ENCODE results near the gene CELSR1. TPM values are rescaled to one million over a fixed set of nuclear protein-coding genes. Genes with fewer than 3 reads are reported as not detected.

The CELSR1 gene
- total RNA-seq, 3 donors from 2014 or later (not counting 1 experiment from before 2014, with no cell fraction given): 0.89 to 3.9 (median 1.9) TPM

- Histone ChIP-seq H3K27ac (ENCODE audit: low read length) (no peak overlapping the region), H3K4me1 (ENCODE audit: control insufficient read depth, insufficient read depth, low read length) (peaks cover 12% of the 10 kb centered on the region), H3K4me3 (ENCODE audit: low read length) (no peak overlapping the region), H3K27me3 (ENCODE audit: control insufficient read depth, insufficient read depth, low read length) (no peaks in the 10 kb centered on the region), H3K9me3 (ENCODE audit: control insufficient read depth, insufficient read depth, low read length) (no peaks in the 10 kb centered on the region), H3K36me3 (ENCODE audit: control insufficient read depth, insufficient read depth, low read length) (no peaks in the 10 kb centered on the region)
- Mint-ChIP-seq H3K4me1 (peaks cover 6 to 20% of the 10 kb centered on the region in 2 donors), H3K9me3 (no peaks in the 10 kb centered on the region), H3K27ac (no peak overlapping the region), H3K27me3 (ENCODE audit: low read depth in 2 of 2) (no peaks in the 10 kb centered on the region), H3K36me3 (no peaks in the 10 kb centered on the region), H3K4me3 (no peak overlapping the region)
- TF ChIP-seq, protein P1, sequence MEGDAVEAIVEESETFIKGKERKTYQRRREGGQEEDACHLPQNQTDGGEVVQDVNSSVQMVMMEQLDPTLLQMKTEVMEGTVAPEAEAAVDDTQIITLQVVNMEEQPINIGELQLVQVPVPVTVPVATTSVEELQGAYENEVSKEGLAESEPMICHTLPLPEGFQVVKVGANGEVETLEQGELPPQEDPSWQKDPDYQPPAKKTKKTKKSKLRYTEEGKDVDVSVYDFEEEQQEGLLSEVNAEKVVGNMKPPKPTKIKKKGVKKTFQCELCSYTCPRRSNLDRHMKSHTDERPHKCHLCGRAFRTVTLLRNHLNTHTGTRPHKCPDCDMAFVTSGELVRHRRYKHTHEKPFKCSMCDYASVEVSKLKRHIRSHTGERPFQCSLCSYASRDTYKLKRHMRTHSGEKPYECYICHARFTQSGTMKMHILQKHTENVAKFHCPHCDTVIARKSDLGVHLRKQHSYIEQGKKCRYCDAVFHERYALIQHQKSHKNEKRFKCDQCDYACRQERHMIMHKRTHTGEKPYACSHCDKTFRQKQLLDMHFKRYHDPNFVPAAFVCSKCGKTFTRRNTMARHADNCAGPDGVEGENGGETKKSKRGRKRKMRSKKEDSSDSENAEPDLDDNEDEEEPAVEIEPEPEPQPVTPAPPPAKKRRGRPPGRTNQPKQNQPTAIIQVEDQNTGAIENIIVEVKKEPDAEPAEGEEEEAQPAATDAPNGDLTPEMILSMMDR (IDR thresholded peaks at IDR 0.05): no peak
- ATAC-seq (no peak), DNase-seq (no peak)
- intact Hi-C loops (cut with micrococcal nuclease): no loop called here
- 97% methylated on average over 15 of the region's 15 CpGs for WGBS (ENCODE audit: insufficient coverage)
Measured at GRCh38 chr22:46382524-46382923, 154.9 kb downstream of the CELSR1 start.

GRCh38 chr22:46381731-46382130 lies 155.7 kb downstream of the CELSR1 start:
- Mint-ChIP-seq H3K27ac (no peak overlapping the region), H3K36me3 (no peaks in the 10 kb centered on the region), H3K27me3 (ENCODE audit: low read depth in 2 of 2) (peaks cover 0 to 3% of the 10 kb centered on the region in 2 donors), H3K4me1 (peaks cover 9 to 20% of the 10 kb centered on the region in 2 donors), H3K4me3 (no peak overlapping the region), H3K9me3 (no peaks in the 10 kb centered on the region)
- no peak overlapping the region for H3K4me3 ChIP-seq (ENCODE audit: low read length)
- no peak overlapping the region for H3K27ac ChIP-seq (ENCODE audit: low read length)
- TF ChIP-seq, protein P1 (IDR thresholded peaks at IDR 0.05): no peak
- no peaks in the 10 kb centered on the region for H3K27me3 ChIP-seq (ENCODE audit: control insufficient read depth, insufficient read depth, low read length)
- WGBS (ENCODE audit: insufficient coverage): 97% methylated on average over 27 of the region's 27 CpGs
- peaks cover 12% of the 10 kb centered on the region for H3K4me1 ChIP-seq (ENCODE audit: control insufficient read depth, insufficient read depth, low read length)
- no peaks in the 10 kb centered on the region for H3K36me3 ChIP-seq (ENCODE audit: control insufficient read depth, insufficient read depth, low read length)
- ATAC-seq (no peak), DNase-seq (no peak)
- intact Hi-C loops (cut with micrococcal nuclease): no loop called here
- peaks cover 2% of the 10 kb centered on the region for H3K9me3 ChIP-seq (ENCODE audit: control insufficient read depth, insufficient read depth, low read length)

DNA sequence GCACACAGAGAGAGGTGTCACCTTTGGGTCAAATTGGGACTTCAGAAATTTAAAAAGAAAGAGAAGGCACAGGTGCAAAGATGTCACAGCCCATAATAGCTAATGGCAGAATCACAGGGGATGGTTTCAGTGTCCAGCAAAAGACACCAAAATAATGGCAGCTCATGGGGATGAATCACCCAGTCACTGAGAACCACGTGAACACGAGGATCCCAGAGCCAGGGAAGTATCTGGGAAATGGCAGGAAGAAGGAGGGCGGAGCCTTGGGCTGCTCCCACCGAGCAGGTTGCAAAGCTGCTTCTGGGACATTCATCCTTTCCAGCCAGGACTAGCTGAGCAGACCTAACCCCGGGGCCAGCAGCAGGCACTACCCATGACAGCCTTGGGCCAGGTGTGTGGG lies 156.3 kb downstream of the CELSR1 start:
- ATAC-seq (no peak), DNase-seq (no peak)
- no peak overlapping the region for H3K27ac ChIP-seq (ENCODE audit: low read length)
- H3K36me3 ChIP-seq (ENCODE audit: control insufficient read depth, insufficient read depth, low read length): no peaks in the 10 kb centered on the region
- peaks cover 8% of the 10 kb centered on the region for H3K9me3 ChIP-seq (ENCODE audit: control insufficient read depth, insufficient read depth, low read length)
- Mint-ChIP-seq H3K9me3 (peaks cover 0 to 2% of the 10 kb centered on the region in 2 donors), H3K36me3 (no peaks in the 10 kb centered on the region), H3K27me3 (ENCODE audit: low read depth in 2 of 2) (peaks cover 0 to 7% of the 10 kb centered on the region in 2 donors), H3K4me3 (no peak overlapping the region), H3K27ac (no peak overlapping the region), H3K4me1 (peaks cover 11 to 20% of the 10 kb centered on the region in 2 donors)
- no peak overlapping the region for H3K4me3 ChIP-seq (ENCODE audit: low read length)
- peaks cover 12% of the 10 kb centered on the region for H3K4me1 ChIP-seq (ENCODE audit: control insufficient read depth, insufficient read depth, low read length)
- intact Hi-C loops (cut with micrococcal nuclease): no loop called here
- H3K27me3 ChIP-seq (ENCODE audit: control insufficient read depth, insufficient read depth, low read length): no peaks in the 10 kb centered on the region
- TF ChIP-seq, protein P1 (IDR thresholded peaks at IDR 0.05): no peak
- 76% methylated on average over 5 of the region's 5 CpGs for WGBS (ENCODE audit: insufficient coverage)

DNA sequence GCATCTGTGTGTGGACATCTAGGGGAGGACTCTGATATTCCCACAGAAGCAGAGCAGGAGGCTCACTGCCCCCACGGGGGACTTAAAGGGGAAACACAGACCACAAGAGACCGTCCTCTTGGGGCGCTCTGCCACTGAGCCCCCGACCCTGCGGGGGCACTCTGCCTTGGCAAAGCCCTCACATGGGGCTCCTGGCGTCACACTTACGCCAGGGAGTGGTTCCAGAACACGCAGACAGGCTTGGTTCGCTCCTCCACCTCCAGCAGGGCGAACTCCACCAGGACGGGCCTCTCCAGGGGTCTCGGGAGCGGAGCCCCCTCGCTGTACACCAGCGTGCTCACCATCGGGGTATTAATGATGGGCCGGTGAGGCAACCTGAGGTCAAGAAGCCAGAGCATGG lies 156.8 kb downstream of the CELSR1 start:
- intact Hi-C loops (cut with micrococcal nuclease): no loop called here
- H3K4me3 ChIP-seq (ENCODE audit: low read length): no peak overlapping the region
- TF ChIP-seq, protein P1 (IDR thresholded peaks at IDR 0.05): no peak
- Mint-ChIP-seq H3K4me3 (no peak overlapping the region), H3K27me3 (ENCODE audit: low read depth in 2 of 2) (peaks cover 0 to 9% of the 10 kb centered on the region in 2 donors), H3K9me3 (peaks cover 3 to 6% of the 10 kb centered on the region in 2 donors), H3K27ac (no peak overlapping the region), H3K36me3 (no peaks in the 10 kb centered on the region), H3K4me1 (peaks cover 16 to 20% of the 10 kb centered on the region in 2 donors)
- H3K27ac ChIP-seq (ENCODE audit: low read length): no peak overlapping the region
- WGBS (ENCODE audit: insufficient coverage): 84% methylated on average over 17 of the region's 17 CpGs
- DNase-seq: no peak
- H3K27me3 ChIP-seq (ENCODE audit: control insufficient read depth, insufficient read depth, low read length): no peaks in the 10 kb centered on the region
- no peak for ATAC-seq
- peaks cover 12% of the 10 kb centered on the region for H3K4me1 ChIP-seq (ENCODE audit: control insufficient read depth, insufficient read depth, low read length)
- H3K36me3 ChIP-seq (ENCODE audit: control insufficient read depth, insufficient read depth, low read length): no peaks in the 10 kb centered on the region
- peaks cover 12% of the 10 kb centered on the region for H3K9me3 ChIP-seq (ENCODE audit: control insufficient read depth, insufficient read depth, low read length)

Measured in natural killer cell (primary cell).